ENCODE data around the gene LRRC8E.

Gene LRRC8E

DNA sequence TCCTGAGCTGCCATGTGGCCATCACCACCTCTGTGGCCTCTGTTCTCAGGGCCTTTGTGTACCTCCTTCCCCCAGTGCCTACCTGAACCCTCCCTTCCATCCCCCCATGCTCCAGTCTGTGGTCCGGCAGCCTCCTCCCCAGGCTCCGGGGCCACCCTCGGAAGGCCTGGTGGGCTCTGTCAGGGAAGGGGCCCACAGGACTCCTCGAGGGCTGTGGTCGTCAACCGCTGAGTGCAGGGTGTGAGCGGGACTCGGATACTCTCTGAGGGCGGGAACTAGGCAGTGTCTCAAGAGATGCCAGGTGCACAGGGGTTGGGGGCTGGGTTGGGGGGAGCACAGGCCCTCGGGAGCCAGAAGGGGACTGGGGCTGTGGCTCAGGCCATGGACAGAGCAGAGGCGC, 19.2 kb downstream of the LRRC8E start:
- H3K4me3 ChIP-seq (ENCODE audit: low read length) = no peak overlapping the region
- TF ChIP-seq, protein P1, sequence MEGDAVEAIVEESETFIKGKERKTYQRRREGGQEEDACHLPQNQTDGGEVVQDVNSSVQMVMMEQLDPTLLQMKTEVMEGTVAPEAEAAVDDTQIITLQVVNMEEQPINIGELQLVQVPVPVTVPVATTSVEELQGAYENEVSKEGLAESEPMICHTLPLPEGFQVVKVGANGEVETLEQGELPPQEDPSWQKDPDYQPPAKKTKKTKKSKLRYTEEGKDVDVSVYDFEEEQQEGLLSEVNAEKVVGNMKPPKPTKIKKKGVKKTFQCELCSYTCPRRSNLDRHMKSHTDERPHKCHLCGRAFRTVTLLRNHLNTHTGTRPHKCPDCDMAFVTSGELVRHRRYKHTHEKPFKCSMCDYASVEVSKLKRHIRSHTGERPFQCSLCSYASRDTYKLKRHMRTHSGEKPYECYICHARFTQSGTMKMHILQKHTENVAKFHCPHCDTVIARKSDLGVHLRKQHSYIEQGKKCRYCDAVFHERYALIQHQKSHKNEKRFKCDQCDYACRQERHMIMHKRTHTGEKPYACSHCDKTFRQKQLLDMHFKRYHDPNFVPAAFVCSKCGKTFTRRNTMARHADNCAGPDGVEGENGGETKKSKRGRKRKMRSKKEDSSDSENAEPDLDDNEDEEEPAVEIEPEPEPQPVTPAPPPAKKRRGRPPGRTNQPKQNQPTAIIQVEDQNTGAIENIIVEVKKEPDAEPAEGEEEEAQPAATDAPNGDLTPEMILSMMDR (conservative IDR thresholded peaks at IDR 0.05; ENCODE audit: low read length) = no peak
- DNase-seq (ENCODE audit: low read depth) = no peak

- TF ChIP-seq, protein P1 (conservative IDR thresholded peaks at IDR 0.05; ENCODE audit: low read length) = no peak
- no peak overlapping the region for H3K4me3 ChIP-seq (ENCODE audit: low read length)
- no peak for DNase-seq (ENCODE audit: low read depth)
Observed at GRCh38 chr19:7908078-7908699, 19.9 kb downstream of the LRRC8E start.

- TF ChIP-seq, protein P1 (conservative IDR thresholded peaks at IDR 0.05; ENCODE audit: low read length) = no peak
- no peak for DNase-seq (ENCODE audit: low read depth)
- H3K4me3 ChIP-seq (ENCODE audit: low read length) = no peak overlapping the region
Observed at GRCh38 chr19:7908742-7909461, 20.6 kb downstream of the LRRC8E start.

DNA sequence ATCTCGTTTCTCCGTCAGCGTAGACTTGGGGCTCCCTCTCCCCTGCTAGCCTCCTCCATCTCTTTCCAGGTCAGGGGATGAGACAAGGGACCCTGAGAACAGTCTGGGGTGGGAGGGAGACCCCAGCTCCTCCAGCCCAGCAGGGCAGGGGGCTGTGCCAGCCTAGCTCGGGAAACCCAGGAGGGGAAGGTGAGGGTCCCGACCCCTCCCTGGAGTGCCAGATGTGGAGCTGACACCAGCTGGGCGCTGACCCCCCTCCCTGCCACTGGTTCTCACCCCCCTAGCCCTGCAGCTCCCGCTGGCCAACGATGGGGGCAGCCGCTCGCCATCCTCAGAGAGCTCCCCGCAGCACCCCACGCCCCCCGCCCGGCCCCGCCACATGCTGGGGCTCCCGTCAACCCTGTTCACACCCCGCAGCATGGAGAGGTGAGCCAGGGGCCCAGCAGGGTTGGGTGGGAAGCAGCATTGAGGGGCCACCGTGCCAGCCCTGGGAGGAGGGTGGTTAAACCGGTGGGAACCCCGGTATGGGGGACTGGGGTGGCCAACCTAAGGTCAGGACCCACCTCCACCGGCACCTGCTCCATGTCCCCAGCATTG, 21.3 kb downstream of the LRRC8E start:
- no peak overlapping the region for H3K4me3 ChIP-seq (ENCODE audit: low read length)
- TF ChIP-seq, protein P1 (conservative IDR thresholded peaks at IDR 0.05; ENCODE audit: low read length) = no peak
- no peak for DNase-seq (ENCODE audit: low read depth)

- DNase-seq (ENCODE audit: low read depth) = no peak
- H3K4me3 ChIP-seq (ENCODE audit: low read length) = no peak overlapping the region
- TF ChIP-seq, protein P1 (conservative IDR thresholded peaks at IDR 0.05; ENCODE audit: low read length) = no peak
Observed at GRCh38 chr19:7910321-7911161, 22.2 kb downstream of the LRRC8E start.

DNA sequence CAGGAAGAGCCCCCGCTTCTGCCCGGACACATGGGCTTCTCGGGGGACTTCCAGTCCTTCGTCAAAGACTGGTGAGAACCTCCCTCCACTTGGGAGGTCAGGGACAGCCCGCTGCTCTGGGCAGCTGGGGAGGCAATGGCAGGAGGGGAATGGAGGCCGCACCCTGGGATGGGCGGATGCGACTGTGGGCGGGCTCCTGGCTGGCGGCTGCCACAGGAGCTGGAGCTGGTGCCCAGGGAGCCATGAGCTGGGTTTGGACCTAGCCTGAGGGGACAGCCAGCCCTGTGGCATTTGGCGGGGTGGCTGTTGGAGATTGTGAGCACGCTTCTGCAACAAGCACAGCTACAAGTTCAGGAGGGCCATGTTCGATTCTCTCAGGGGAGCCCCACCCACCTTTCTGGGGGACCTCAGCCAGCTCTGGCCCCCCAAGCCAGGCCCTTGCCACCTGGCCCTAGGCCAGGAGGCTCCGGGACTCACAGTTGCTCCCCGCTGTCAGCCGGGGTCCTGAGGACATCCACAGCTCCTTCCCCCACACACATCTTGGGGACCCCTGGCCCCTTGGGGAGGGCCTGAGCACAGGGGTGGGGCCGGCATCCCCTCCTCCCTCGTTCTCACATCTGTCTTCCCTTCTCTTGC, 23.3 kb downstream of the LRRC8E start:
- no peak for DNase-seq (ENCODE audit: low read depth)
- TF ChIP-seq, protein P1 (conservative IDR thresholded peaks at IDR 0.05; ENCODE audit: low read length) = no peak
- H3K4me3 ChIP-seq (ENCODE audit: low read length) = no peak overlapping the region
